GM23338 (cell line): ENCODE measurements around the gene NBPF1. TPM values are rescaled to one million over a fixed set of nuclear protein-coding genes. Genes with fewer than 3 reads are reported as not detected.
"Not testable (repeated sequence)": the region's sequence is repeated elsewhere in the genome, so short reads cannot be mapped to it uniquely, and the experiment has no call there.

Source experiments
- ATAC-seq: fragments of 200-7000 bp; cut with Tn5 transposase; 3 replicates; pipeline ENCODE4 v1.9.1; 2020
- DNase-seq: peaks from one replicate; pipeline ENCODE4 v3.0.0-alpha.2; 2015; ENCODE audit warnings: low spot score
- H2AFZ ChIP-seq: fragments of 200-600 bp; sonication (generic); 2 replicates; pipeline ENCODE4 v1.8.0; 2016; ENCODE audit warnings: antibody characterized with exemption, mild to moderate bottlenecking, moderate library complexity
- H3F3A ChIP-seq: fragments of 200-600 bp; sonication (generic); replicated peaks from 2 replicates; pipeline ENCODE4 v1.8.0; 2017; ENCODE audit warnings: antibody characterized with exemption, mixed run types, low read depth
- H3K27ac ChIP-seq: fragments of 200-600 bp; sonication (generic); 2 replicates; pipeline ENCODE4 v1.6.1; 2016; ENCODE audit warnings: low read depth
- H3K27me3 ChIP-seq: fragments of 200-600 bp; sonication (generic); 2 replicates; pipeline ENCODE4 v1.8.0; 2016; ENCODE audit warnings: mild to moderate bottlenecking, mixed run types, moderate library complexity; ENCODE audit not compliant: insufficient read depth
- H3K36me3 ChIP-seq: fragments of 200-600 bp; sonication (generic); 2 replicates; pipeline ENCODE4 v1.8.0; 2016; ENCODE audit warnings: mild to moderate bottlenecking; ENCODE audit not compliant: insufficient read depth
- H3K4me1 ChIP-seq: fragments of 200-600 bp; sonication (generic); 2 replicates; pipeline ENCODE4 v1.8.0; 2016; ENCODE audit warnings: mild to moderate bottlenecking, moderate library complexity; ENCODE audit not compliant: insufficient read depth
- H3K4me2 ChIP-seq: fragments of 200-600 bp; sonication (generic); 2 replicates; pipeline ENCODE4 v1.7.1; 2017; ENCODE audit warnings: mixed run types
- H3K4me3 ChIP-seq: fragments of 200-600 bp; sonication (generic); 2 replicates; pipeline ENCODE4 v1.6.1; 2016; ENCODE audit warnings: mixed run types
- H3K79me2 ChIP-seq: fragments of 200-600 bp; sonication (generic); replicated peaks from 2 replicates; pipeline ENCODE4 v1.8.0; 2017; ENCODE audit warnings: mild to moderate bottlenecking; ENCODE audit not compliant: insufficient read depth
- H3K9me2 ChIP-seq: fragments of 200-600 bp; sonication (generic); 2 replicates; pipeline ENCODE4 v1.8.0; 2017; ENCODE audit not compliant: insufficient read depth
- H4K20me1 ChIP-seq: fragments of 200-600 bp; sonication (generic); replicated peaks from 2 replicates; pipeline ENCODE4 v1.8.0; 2017; ENCODE audit warnings: mild to moderate bottlenecking; ENCODE audit not compliant: insufficient read depth
- H3K27ac Mint-ChIP-seq: 2 replicates; pipeline ENCODE4 v1.8.0; 2020; ENCODE audit warnings: inconsistent platforms, mild to moderate bottlenecking, moderate library complexity, mixed read lengths
- H3K27me3 Mint-ChIP-seq: 3 replicates; pipeline ENCODE4 v1.8.0; 2022; ENCODE audit warnings: low read depth, mild to moderate bottlenecking, moderate library complexity, mixed read lengths, inconsistent platforms; ENCODE audit not compliant: insufficient read depth, poor library complexity
- H3K36me3 Mint-ChIP-seq: 3 replicates; pipeline ENCODE4 v1.8.0; 2021; ENCODE audit warnings: low read depth, mild to moderate bottlenecking, inconsistent platforms, moderate library complexity, mixed read lengths
- H3K4me1 Mint-ChIP-seq: 3 replicates; pipeline ENCODE4 v1.8.0; 2020; ENCODE audit warnings: mild to moderate bottlenecking, inconsistent platforms, mixed read lengths
- H3K4me3 Mint-ChIP-seq: 3 replicates; pipeline ENCODE4 v1.8.0; 2021; ENCODE audit warnings: moderate library complexity, mild to moderate bottlenecking, inconsistent platforms, mixed read lengths
- H3K9me3 Mint-ChIP-seq: 3 replicates; pipeline ENCODE4 v1.8.0; 2020; ENCODE audit warnings: moderate library complexity, mild to moderate bottlenecking, inconsistent platforms, mixed read lengths
- polyA plus RNA-seq: library from polyadenylated mRNA; unstranded; fragments of >200 nt; fragmentation: Nextera tagmentation; extraction: Ambion mirVana; gene quantifications from 2 replicates; pipeline ENCODE4 v1.2.1, GENCODE V29; 2016
- total RNA-seq: library from RNA; depleted of rRNA; stranded (reverse); fragments of >200 nt; shearing (Covaris generic); gene quantifications from 2 replicates; pipeline ENCODE4 v1.2.3, GENCODE V29; 2014

Gene NBPF1
- total and polyA plus RNA-seq, 2 experiments from 2014 or later = 9.5 to 11.8 TPM

DNA sequence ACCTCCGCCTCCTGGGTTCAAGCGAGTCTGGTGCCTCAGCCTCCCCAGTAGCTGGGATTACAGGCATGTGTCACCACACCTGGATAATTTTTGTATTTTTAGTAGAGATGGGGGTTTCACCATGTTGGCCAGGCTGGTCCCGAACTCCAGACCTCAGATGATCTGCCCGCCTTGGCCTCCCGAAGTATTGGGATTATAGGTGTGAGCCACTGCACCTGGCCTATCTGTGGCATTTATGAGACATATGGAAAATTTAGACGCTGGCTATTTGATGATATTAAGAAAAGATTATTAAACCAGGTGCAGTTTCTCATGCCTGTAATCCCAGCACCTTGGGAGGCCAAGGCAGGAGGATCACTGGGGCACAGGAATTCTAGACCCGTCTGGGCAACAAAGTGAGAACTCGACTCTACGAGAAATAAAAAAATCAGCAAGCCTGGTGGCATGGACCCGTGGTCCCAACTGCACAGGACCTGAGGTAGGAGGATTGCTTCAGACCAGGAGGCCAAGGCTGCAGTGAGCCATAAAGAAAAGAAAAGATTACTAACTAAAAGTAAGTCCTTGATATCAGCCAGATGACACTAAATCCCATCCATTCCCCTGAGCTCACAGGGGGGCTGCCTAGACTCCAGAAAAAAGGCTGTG is 23.3 kb upstream of the NBPF1 start:
- not testable (repeated sequence) for H3K4me3 Mint-ChIP-seq, H3K9me3 Mint-ChIP-seq, H3F3A ChIP-seq, H3K4me2 ChIP-seq, H3K4me3 ChIP-seq, H3K9me2 ChIP-seq, H2AFZ ChIP-seq, H3K27me3 Mint-ChIP-seq, H3K36me3 ChIP-seq, H3K27ac Mint-ChIP-seq, H3K4me1 Mint-ChIP-seq, DNase-seq, H3K4me1 ChIP-seq, H3K27ac ChIP-seq, H3K27me3 ChIP-seq, ATAC-seq
- peaks cover 13% of the 10 kb centered on the region for H3K79me2 ChIP-seq
- peaks cover 18% of the 10 kb centered on the region; the same call in 2 of the 3 replicates for H3K36me3 Mint-ChIP-seq
- H4K20me1 ChIP-seq = peaks cover 35% of the 10 kb centered on the region

DNA sequence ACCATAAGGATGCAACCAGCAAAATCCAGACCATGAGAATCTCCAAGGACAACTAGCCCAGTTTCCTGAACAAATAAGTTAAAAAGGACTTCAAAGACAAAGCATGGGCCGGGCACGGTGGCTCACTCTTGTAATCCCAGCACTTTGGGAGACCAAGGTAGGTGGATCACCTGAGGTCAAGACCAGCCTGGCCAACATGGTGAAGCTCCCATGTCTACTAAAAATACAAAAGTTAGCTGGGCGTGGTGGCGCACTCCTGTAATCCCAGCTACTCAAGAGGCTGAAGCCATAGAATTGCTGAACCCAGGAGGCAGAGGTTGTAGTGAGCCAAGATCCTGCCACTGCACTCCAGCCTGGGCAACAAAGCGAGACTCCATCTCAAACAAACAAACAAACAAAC is 22.6 kb upstream of the NBPF1 start:
- H3K4me3 Mint-ChIP-seq, H3K27ac Mint-ChIP-seq: not testable (repeated sequence)
- peaks cover 21% of the 10 kb centered on the region; the same call in 2 of the 3 replicates for H3K36me3 Mint-ChIP-seq

DNA sequence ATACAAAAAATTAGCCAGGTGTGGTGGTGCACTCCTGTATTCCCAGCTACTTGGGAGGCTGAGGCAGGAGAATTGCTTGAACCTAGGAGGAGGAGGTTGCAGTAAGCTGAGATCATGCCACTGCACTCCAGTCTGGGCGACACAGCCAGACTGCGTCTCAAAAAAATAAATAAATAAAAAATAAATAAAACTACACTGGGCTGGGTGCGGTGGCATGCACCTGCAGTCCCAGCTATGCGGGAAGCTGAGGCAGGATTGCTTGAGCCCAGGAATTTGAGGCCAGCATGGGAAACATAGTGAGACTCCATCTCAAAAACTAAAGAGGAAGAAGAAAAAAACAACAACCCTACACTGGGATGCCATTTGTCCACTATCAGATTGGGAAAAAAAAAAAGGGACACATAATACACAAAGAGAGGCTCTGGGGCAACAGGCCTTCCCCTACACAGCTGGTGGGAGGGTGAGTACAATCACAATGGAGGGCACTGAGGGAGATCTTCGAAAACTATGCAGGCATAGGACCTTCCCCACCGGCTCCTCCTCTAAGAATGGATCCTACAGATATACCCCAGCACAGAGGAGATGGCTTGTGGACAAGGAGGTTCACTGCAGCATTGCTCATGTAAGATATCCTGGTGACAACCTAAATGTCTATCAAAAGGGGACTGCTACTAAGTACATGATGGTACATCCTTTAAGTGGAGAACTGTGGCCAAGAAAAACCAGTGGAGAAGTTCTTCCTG is 20.3 kb upstream of the NBPF1 start:
- H3K36me3 Mint-ChIP-seq = peaks cover 36% of the 10 kb centered on the region
- H3K79me2 ChIP-seq, H3K4me1 Mint-ChIP-seq, H3K4me3 Mint-ChIP-seq, H2AFZ ChIP-seq, H3K9me2 ChIP-seq, H3K4me3 ChIP-seq, H3K27me3 ChIP-seq, H3K4me1 ChIP-seq, H3K9me3 Mint-ChIP-seq, H3K27ac Mint-ChIP-seq, ATAC-seq, H3K27ac ChIP-seq, DNase-seq, H3F3A ChIP-seq, H3K4me2 ChIP-seq: not testable (repeated sequence)
- peaks cover 32% of the 10 kb centered on the region for H4K20me1 ChIP-seq
- H3K36me3 ChIP-seq = peaks cover 10% of the 10 kb centered on the region; the same call in 1 of the 2 replicates
- peaks cover 11% of the 10 kb centered on the region for H3K27me3 Mint-ChIP-seq

More for the DNA sequence above, 22.6 kb upstream of the NBPF1 start:
- not testable (repeated sequence) for H3K27ac ChIP-seq, DNase-seq, H3K27me3 ChIP-seq, H3K36me3 ChIP-seq, H3K9me2 ChIP-seq, ATAC-seq, H3K9me3 Mint-ChIP-seq, H3K4me1 ChIP-seq, H3K4me1 Mint-ChIP-seq, H3K4me2 ChIP-seq, H3F3A ChIP-seq, H3K4me3 ChIP-seq, H3K27me3 Mint-ChIP-seq, H2AFZ ChIP-seq
- Histone ChIP-seq H4K20me1 (peaks cover 36% of the 10 kb centered on the region), H3K79me2 (peaks cover 13% of the 10 kb centered on the region)

DNA sequence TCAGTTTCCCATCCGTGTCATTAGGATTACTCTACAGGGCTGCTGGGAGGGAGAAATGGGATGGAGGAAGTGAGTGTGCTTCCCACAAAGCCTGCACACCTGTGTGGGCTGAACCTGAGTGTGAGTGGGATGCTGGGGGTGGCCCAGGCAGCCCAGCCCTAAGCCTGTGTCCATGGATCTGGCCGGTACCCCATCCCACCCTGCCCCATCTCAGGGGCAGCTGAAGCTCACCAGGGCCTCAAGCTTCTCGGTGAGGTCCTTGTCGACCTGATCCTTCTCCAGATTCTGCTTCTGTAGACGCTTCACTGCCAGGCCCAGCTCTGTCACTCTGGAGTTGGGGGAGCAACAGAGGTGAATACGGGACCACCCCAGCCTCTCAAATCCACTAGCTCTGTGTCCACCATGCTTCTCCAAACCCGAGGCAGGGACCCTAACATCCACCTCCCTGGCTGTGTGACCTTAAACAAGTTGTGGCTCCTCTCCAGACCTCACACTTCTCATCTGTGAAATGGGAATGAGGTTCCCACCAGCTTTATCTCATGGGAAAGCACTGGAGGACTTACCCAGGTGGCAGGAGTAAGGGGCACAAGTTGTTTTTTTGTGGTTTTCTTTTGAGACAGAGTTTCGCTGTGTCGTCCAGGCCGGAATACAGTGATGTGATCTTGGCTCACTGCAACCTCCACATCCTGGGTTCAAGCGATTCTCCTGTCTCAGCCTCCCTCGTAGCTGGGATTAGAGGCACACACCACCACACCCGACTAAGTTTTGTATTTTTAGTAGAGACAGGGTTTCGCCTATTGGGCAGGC is 18.9 kb upstream of the NBPF1 start:
- H3K36me3 Mint-ChIP-seq = peaks cover 45% of the 10 kb centered on the region
- H3K4me3 ChIP-seq, H3K27me3 ChIP-seq, H3K9me3 Mint-ChIP-seq, H3K9me2 ChIP-seq, H2AFZ ChIP-seq, H3K4me1 Mint-ChIP-seq, DNase-seq, H3K79me2 ChIP-seq, H3K4me3 Mint-ChIP-seq, ATAC-seq, H3K27ac ChIP-seq, H3K27ac Mint-ChIP-seq, H3F3A ChIP-seq, H3K4me1 ChIP-seq, H3K4me2 ChIP-seq: not testable (repeated sequence)
- Histone ChIP-seq H4K20me1 (peaks cover 32% of the 10 kb centered on the region), H3K36me3 (peaks cover 10% of the 10 kb centered on the region; the same call in 1 of the 2 replicates)
- H3K27me3 Mint-ChIP-seq = peaks cover 11% of the 10 kb centered on the region
